CD8-positive, alpha-beta memory T cell (primary cell): ENCODE measurements around the gene LRCH3. TPM values are rescaled to one million over a fixed set of nuclear protein-coding genes. Genes with fewer than 3 reads are reported as not detected.

Source experiments
- CTCF ChIA-PET: fragments of 350-600 bp; sonication (Branson Sonifier 250); formaldehyde crosslinking; loops from one replicate; lab custom pipeline; 2021; ENCODE audit warnings: antibody characterized with exemption; lab: Charles Lee
- POLR2A ChIA-PET: fragments of 350-600 bp; sonication (Branson Sonifier 250); formaldehyde crosslinking; loops from one replicate; lab custom pipeline; 2021; ENCODE audit warnings: antibody characterized with exemption; lab: Charles Lee
- DNase-seq, 5 donors: peaks; one replicate each; pipeline versions ENCODE4 v3.0.0 to v3.0.0-alpha.2; 2020 to 2022; ENCODE audit warnings: mixed read lengths in 1 of 5
- H3K27ac ChIP-seq: one replicate; pipeline ENCODE4 v1.7.0; 2013; ENCODE audit warnings: low read depth, mild to moderate bottlenecking, low read length, moderate library complexity
- H3K27me3 ChIP-seq: 2 replicates; pipeline ENCODE4 v1.7.0; 2013; ENCODE audit warnings: low read length, mild to moderate bottlenecking; ENCODE audit not compliant: insufficient read depth, poor library complexity, severe bottlenecking
- H3K36me3 ChIP-seq: 2 replicates; pipeline ENCODE4 v1.7.0; 2013; ENCODE audit warnings: mild to moderate bottlenecking, low read length, moderate library complexity; ENCODE audit not compliant: insufficient read depth
- H3K4me1 ChIP-seq: 2 replicates; pipeline ENCODE4 v1.7.0; 2013; ENCODE audit warnings: mild to moderate bottlenecking, low read length, moderate library complexity; ENCODE audit not compliant: insufficient read depth
- H3K4me3 ChIP-seq: 2 replicates; pipeline ENCODE4 v1.7.0; 2013; ENCODE audit warnings: mild to moderate bottlenecking, low read length
- H3K9me3 ChIP-seq: 2 replicates; pipeline ENCODE4 v1.7.0; 2013; ENCODE audit warnings: mild to moderate bottlenecking, low read length
- H3K27ac Mint-ChIP-seq, 8 donors: one replicate each; pipeline ENCODE4 v1.8.0; 2020 to 2021; ENCODE audit warnings: mixed read lengths in 8 of 8, mild to moderate bottlenecking in 6 of 8, inconsistent platforms in 3 of 8, moderate library complexity in 3 of 8
- H3K27me3 Mint-ChIP-seq, 2 donors: one replicate each; pipeline ENCODE4 v1.8.0; 2020 to 2021; ENCODE audit warnings: mixed read lengths in 2 of 2, mild to moderate bottlenecking in 1 of 2, moderate library complexity in 1 of 2
- H3K36me3 Mint-ChIP-seq, 3 donors: one replicate each; pipeline ENCODE4 v1.8.0; 2020 to 2021; ENCODE audit warnings: mixed read lengths in 3 of 3, inconsistent platforms in 1 of 3, mild to moderate bottlenecking in 1 of 3
- H3K4me1 Mint-ChIP-seq, 3 donors: one replicate each; pipeline ENCODE4 v1.8.0; 2020 to 2021; ENCODE audit warnings: mixed read lengths in 3 of 3, inconsistent platforms in 1 of 3, mild to moderate bottlenecking in 1 of 3
- H3K4me3 Mint-ChIP-seq, 7 donors: one replicate each; pipeline ENCODE4 v1.8.0; 2020 to 2021; ENCODE audit warnings: mixed read lengths in 7 of 7, mild to moderate bottlenecking in 6 of 7, moderate library complexity in 4 of 7, inconsistent platforms in 2 of 7
- H3K9me3 Mint-ChIP-seq, 5 donors: one replicate each; pipeline ENCODE4 v1.8.0; 2020 to 2022; ENCODE audit warnings: mixed read lengths in 5 of 5, mild to moderate bottlenecking in 3 of 5, moderate library complexity in 2 of 5, inconsistent platforms in 1 of 5
- polyA plus RNA-seq: library from polyadenylated mRNA; unstranded; fragments of 300-500 nt; fragmentation: Illumina TruSeq; gene quantifications from one replicate; pipeline ENCODE4 v1.2.3, GENCODE V29; 2021
- total RNA-seq, 2 experiments: library from RNA; stranded (reverse); gene quantifications; one replicate each; pipeline ENCODE4 v1.2.3, GENCODE V29; 2021

Gene LRCH3
- total and polyA plus RNA-seq, 3 experiments from 2014 or later: 26.5 to 56.3 (median 51.2) TPM

DNA sequence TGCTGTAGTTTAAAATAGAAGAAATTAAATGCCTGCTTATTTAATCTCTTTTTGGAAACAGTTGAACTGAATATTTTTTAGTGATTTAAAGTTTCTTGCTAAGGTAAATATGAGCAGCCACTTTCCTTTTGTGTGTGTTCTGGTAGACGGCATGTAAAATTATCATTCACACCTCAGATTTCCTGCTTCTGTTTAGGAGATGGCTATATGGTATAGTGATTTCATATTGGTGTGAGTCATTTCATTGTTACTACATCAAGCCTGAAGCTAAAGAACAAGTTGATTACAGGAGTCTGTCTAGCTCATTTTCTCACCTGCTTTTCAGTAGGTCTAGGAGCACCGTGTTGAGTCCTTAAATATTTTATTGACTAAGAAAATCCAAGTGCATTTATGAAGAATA is 2.2 kb downstream of the LRCH3 start:
- Histone ChIP-seq H3K27ac (peak overlapping the region; percentile 6), H3K9me3 (no peaks in the 10 kb centered on the region), H3K4me1 (peaks cover 27% of the 10 kb centered on the region), H3K4me3 (no peak overlapping the region), H3K36me3 (no peaks in the 10 kb centered on the region), H3K27me3 (no peaks in the 10 kb centered on the region)
- no peaks in the 10 kb centered on the region for H3K27me3 Mint-ChIP-seq
- DNase-seq: peak in 1 of 5 donors; percentile 22
- peak overlapping the region; percentile 20 to 88 (median 74) for H3K27ac Mint-ChIP-seq
- ChIA-PET CTCF (interaction anchor here (1.0 to 2.3 kb wide), 3 partner anchors 11 to 49 kb away, joined by 3 to 6 read pairs (median 4); no protein-coding TSS in a partner anchor), POLR2A (interaction anchor here (1.2 kb wide), 1 partner anchor 57 kb away, joined by 3 read pairs; no protein-coding TSS in a partner anchor)
- H3K36me3 Mint-ChIP-seq: peaks cover 0 to 12% (median 2%) of the 10 kb centered on the region in 3 donors
- H3K4me1 Mint-ChIP-seq: peaks cover 47 to 69% (median 62%) of the 10 kb centered on the region in 3 donors
- peak overlapping the region; percentile 69 to 83 (median 76) for H3K4me3 Mint-ChIP-seq
- no peaks in the 10 kb centered on the region for H3K9me3 Mint-ChIP-seq

GRCh38 chr3:197794115-197794514 is 3.1 kb downstream of the LRCH3 start:
- ChIA-PET CTCF (interaction anchor here (1.4 to 1.9 kb wide), 2 partner anchors 11 to 48 kb away, joined by 4 read pairs; no protein-coding TSS in a partner anchor), POLR2A (interaction anchor here (1.2 kb wide), 1 partner anchor 58 kb away, joined by 3 read pairs; no protein-coding TSS in a partner anchor)
- H3K4me1 Mint-ChIP-seq: peaks cover 51 to 78% (median 71%) of the 10 kb centered on the region in 3 donors
- Histone ChIP-seq H3K27me3 (no peaks in the 10 kb centered on the region), H3K36me3 (no peaks in the 10 kb centered on the region), H3K4me1 (peaks cover 30% of the 10 kb centered on the region), H3K4me3 (no peak overlapping the region), H3K9me3 (no peaks in the 10 kb centered on the region), H3K27ac (no peak overlapping the region)
- no peaks in the 10 kb centered on the region for H3K27me3 Mint-ChIP-seq
- peaks cover 0 to 12% (median 2%) of the 10 kb centered on the region in 3 donors for H3K36me3 Mint-ChIP-seq
- peak overlapping the region in 3 of 8 donors; percentile 20 to 76 (median 63) for H3K27ac Mint-ChIP-seq
- H3K9me3 Mint-ChIP-seq: no peaks in the 10 kb centered on the region
- no peak for DNase-seq
- H3K4me3 Mint-ChIP-seq: peak overlapping the region in 3 of 7 donors; percentile 16 to 43 (median 37)

GRCh38 chr3:197795200-197795599 is 4.1 kb downstream of the LRCH3 start:
- Histone ChIP-seq H3K4me3 (no peak overlapping the region), H3K9me3 (no peaks in the 10 kb centered on the region), H3K27ac (no peak overlapping the region), H3K36me3 (no peaks in the 10 kb centered on the region), H3K4me1 (peaks cover 30% of the 10 kb centered on the region), H3K27me3 (no peaks in the 10 kb centered on the region)
- peak overlapping the region in 4 of 8 donors; percentile 14 to 68 (median 46) for H3K27ac Mint-ChIP-seq
- DNase-seq: no peak
- CTCF ChIA-PET: interaction anchor here (1.2 to 1.9 kb wide), 3 partner anchors 12 to 148 kb away, joined by 3 to 4 read pairs (median 3); no protein-coding TSS in a partner anchor
- peaks cover 0 to 14% (median 2%) of the 10 kb centered on the region in 3 donors for H3K36me3 Mint-ChIP-seq
- POLR2A ChIA-PET: no interaction called here
- H3K4me3 Mint-ChIP-seq: peak overlapping the region in 1 of 7 donors; percentile 0
- peaks cover 54 to 79% (median 76%) of the 10 kb centered on the region in 3 donors for H3K4me1 Mint-ChIP-seq
- no peaks in the 10 kb centered on the region for H3K9me3 Mint-ChIP-seq
- no peaks in the 10 kb centered on the region for H3K27me3 Mint-ChIP-seq

GRCh38 chr3:197796087-197796486 is 5.0 kb downstream of the LRCH3 start:
- no peaks in the 10 kb centered on the region for H3K9me3 Mint-ChIP-seq
- Histone ChIP-seq H3K36me3 (no peaks in the 10 kb centered on the region), H3K4me3 (no peak overlapping the region), H3K27me3 (no peaks in the 10 kb centered on the region), H3K27ac (no peak overlapping the region), H3K9me3 (no peaks in the 10 kb centered on the region), H3K4me1 (peaks cover 39% of the 10 kb centered on the region)
- no peaks in the 10 kb centered on the region for H3K27me3 Mint-ChIP-seq
- CTCF ChIA-PET: interaction anchor here (1.0 to 1.5 kb wide), 4 partner anchors 21 to 147 kb away, joined by 3 read pairs; no protein-coding TSS in a partner anchor
- POLR2A ChIA-PET: no interaction called here
- no peak for DNase-seq
- no peak overlapping the region for H3K4me3 Mint-ChIP-seq
- H3K36me3 Mint-ChIP-seq: peaks cover 0 to 14% (median 2%) of the 10 kb centered on the region in 3 donors
- peak overlapping the region in 5 of 8 donors; percentile 3 to 53 (median 9) for H3K27ac Mint-ChIP-seq
- peaks cover 58 to 83% (median 80%) of the 10 kb centered on the region in 3 donors for H3K4me1 Mint-ChIP-seq

GRCh38 chr3:197798863-197799262 is 7.8 kb downstream of the LRCH3 start:
- peaks cover 62 to 86% (median 82%) of the 10 kb centered on the region in 3 donors for H3K4me1 Mint-ChIP-seq
- peak overlapping the region in 1 of 7 donors; percentile 16 for H3K4me3 Mint-ChIP-seq
- H3K27me3 Mint-ChIP-seq: no peaks in the 10 kb centered on the region

DNA sequence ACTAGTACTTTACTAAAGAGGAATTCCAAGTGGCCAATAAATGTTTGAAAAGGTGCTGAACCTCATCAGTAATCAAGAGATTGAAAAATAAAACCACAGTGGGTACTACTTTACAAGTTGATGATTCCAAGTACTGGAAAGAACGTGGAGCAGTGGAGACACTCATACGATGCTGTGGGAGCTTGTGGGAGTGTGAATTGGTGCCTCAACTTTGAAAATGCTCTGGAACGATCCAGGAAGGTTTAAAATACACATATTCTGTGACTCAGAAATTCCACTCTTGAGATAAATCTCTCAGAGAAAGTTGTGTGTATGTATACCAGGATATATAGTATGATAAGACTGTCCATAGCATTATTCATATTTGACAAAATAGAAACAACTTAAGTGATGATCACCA is 9.3 kb downstream of the LRCH3 start:
- POLR2A ChIA-PET: no interaction called here
- H3K9me3 Mint-ChIP-seq: no peaks in the 10 kb centered on the region
- no peaks in the 10 kb centered on the region for H3K36me3 ChIP-seq
- H3K27ac Mint-ChIP-seq: peak overlapping the region in 6 of 8 donors; percentile 6 to 81 (median 30)
- no peak overlapping the region for H3K27ac ChIP-seq
- H3K4me1 Mint-ChIP-seq: peaks cover 53 to 75% (median 70%) of the 10 kb centered on the region in 3 donors
- no peaks in the 10 kb centered on the region for H3K9me3 ChIP-seq
- no peak overlapping the region for H3K4me3 Mint-ChIP-seq
- CTCF ChIA-PET: no interaction called here
- no peak overlapping the region for H3K4me3 ChIP-seq
- H3K4me1 ChIP-seq: peaks cover 31% of the 10 kb centered on the region
- no peaks in the 10 kb centered on the region for H3K27me3 ChIP-seq
- H3K36me3 Mint-ChIP-seq: peaks cover 0 to 7% (median 0%) of the 10 kb centered on the region in 3 donors
- H3K27me3 Mint-ChIP-seq: no peaks in the 10 kb centered on the region
- DNase-seq: no peak

More at GRCh38 chr3:197798863-197799262, 7.8 kb downstream of the LRCH3 start:
- Histone ChIP-seq H3K36me3 (no peaks in the 10 kb centered on the region), H3K9me3 (no peaks in the 10 kb centered on the region), H3K4me1 (peaks cover 39% of the 10 kb centered on the region), H3K4me3 (no peak overlapping the region), H3K27me3 (no peaks in the 10 kb centered on the region), H3K27ac (no peak overlapping the region)
- CTCF ChIA-PET: no interaction called here
- POLR2A ChIA-PET: no interaction called here
- H3K27ac Mint-ChIP-seq: peak overlapping the region in 6 of 8 donors; percentile 27 to 47 (median 34)
- DNase-seq: no peak
- H3K36me3 Mint-ChIP-seq: peaks cover 0 to 5% (median 2%) of the 10 kb centered on the region in 3 donors
- no peaks in the 10 kb centered on the region for H3K9me3 Mint-ChIP-seq

- DNase-seq: peak in 2 of 5 donors; percentile 16 to 32
- Mint-ChIP-seq H3K4me1 (peaks cover 45 to 68% (median 57%) of the 10 kb centered on the region in 3 donors), H3K27me3 (no peaks in the 10 kb centered on the region), H3K9me3 (no peaks in the 10 kb centered on the region), H3K36me3 (peaks cover 0 to 12% (median 2%) of the 10 kb centered on the region in 3 donors), H3K4me3 (peak overlapping the region in 5 of 7 donors; percentile 23 to 54 (median 48)), H3K27ac (peak overlapping the region; percentile 6 to 83 (median 75))
- H3K27me3 ChIP-seq: no peaks in the 10 kb centered on the region
- no peak overlapping the region for H3K4me3 ChIP-seq
- ChIA-PET CTCF (interaction anchor here (0.7 to 1.9 kb wide), 2 partner anchors 11 kb away, joined by 3 to 8 read pairs; partner anchors contain the start of gene LRCH3), POLR2A (interaction anchor here (0.8 kb wide), 1 partner anchor 11 kb away, joined by 4 read pairs; the partner anchor contains the start of gene LRCH3)
- H3K4me1 ChIP-seq: peaks cover 31% of the 10 kb centered on the region
- H3K9me3 ChIP-seq: no peaks in the 10 kb centered on the region
- no peak overlapping the region for H3K27ac ChIP-seq
- H3K36me3 ChIP-seq: no peaks in the 10 kb centered on the region
These were observed 11.1 kb downstream of the LRCH3 start for GRCh38 chr3:197801891-197802778.
